Measurements from ENCODE around the gene ELMO1.

GRCh38 chr7:37041461-37041860 is 407.2 kb downstream of the ELMO1 start:
- TF ChIP-seq CTCF (IDR thresholded peaks at IDR 0.05) (no peak), POLR2A (IDR thresholded peaks at IDR 0.05) (no peak)

Measured in heart left ventricle (tissue), 13 donors.